ENCODE measurements around the gene TSPAN6. TPM values are rescaled to one million over a fixed set of nuclear protein-coding genes. Genes with fewer than 3 reads are reported as not detected.

Gene TSPAN6
- total and polyA plus RNA-seq, 10 of the 15 experiments (the other 5 are each of a cell fraction or from before 2014, with no cell fraction given), result 0.04 to 0.23 (median 0.08) TPM; not detected in 5

GRCh38 chrX:100649550-100650356, 13.1 kb upstream of the TSPAN6 start:
- Histone ChIP-seq H3K27me3 (replicated peaks in 1 of 2; ENCODE audit: control insufficient read depth in 2 of 2, insufficient read depth in 2 of 2, low read length in 1 of 2) (no peaks in the 10 kb centered on the region; a peak in 2 of 4 replicates), H3K36me3 (ENCODE audit: control insufficient read depth in 2 of 2, insufficient read depth in 2 of 2, low read length in 1 of 2) (no peaks in the 10 kb centered on the region), H3K27ac (ENCODE audit: control insufficient read depth, insufficient read depth) (no peak overlapping the region), H3K9me3 (replicated peaks; ENCODE audit: control insufficient read depth, insufficient read depth, low read length) (no peaks in the 10 kb centered on the region), H2AFZ (ENCODE audit: control insufficient read depth, low read depth, low read length) (no peak overlapping the region), H3K4me1 (ENCODE audit: control insufficient read depth, insufficient read depth, low read length) (no peaks in the 10 kb centered on the region), H4K20me1 (ENCODE audit: control insufficient read depth, insufficient read depth) (no peaks in the 10 kb centered on the region), H3K4me3 (no peak overlapping the region), H3K4me2 (ENCODE audit: control insufficient read depth, insufficient read depth) (no peak overlapping the region), H3K79me2 (ENCODE audit: control insufficient read depth, insufficient read depth, low read length) (no peaks in the 10 kb centered on the region), H3K9ac (ENCODE audit: control insufficient read depth, insufficient read depth, low read length) (no peak overlapping the region)
- BruUV-seq (replicated peaks), result no TSS peak
- ATAC-seq (no peak), FAIRE-seq (no peak), DNase-seq (ENCODE audit: low read depth, low spot score) (no peak)
- TF ChIP-seq MTA2 (IDR thresholded peaks at IDR 0.05; ENCODE audit: low read depth) (no peak), BCL11A (IDR thresholded peaks at IDR 0.05; ENCODE audit: low read depth, low read length) (no peak), ZSCAN29 (IDR thresholded peaks at IDR 0.05) (no peak), CEBPZ (IDR thresholded peaks at IDR 0.05; ENCODE audit: low read depth, low read length) (no peak), RB1 (IDR thresholded peaks at IDR 0.05; ENCODE audit: borderline replicate concordance) (no peak), NR2C2 (IDR thresholded peaks at IDR 0.05; ENCODE audit: borderline replicate concordance, control insufficient read depth, insufficient read length, low read depth) (no peak), CHD4 (IDR thresholded peaks at IDR 0.05) (no peak), TCF12 (IDR thresholded peaks at IDR 0.05; ENCODE audit: low read depth, low read length) (no peak)
- ChIA-PET SMC1A (ENCODE audit: uncharacterized antibody, unreplicated experiment) (no interaction called here), RAD21 (ENCODE audit: unreplicated experiment) (no interaction called here), POLR2A (no interaction called here), CTCF (interaction anchor here (0.9 kb wide), 1 partner anchor 24 kb away, joined by 3 read pairs; no protein-coding TSS in a partner anchor)
- intact Hi-C loops (cut with micrococcal nuclease; ENCODE audit: unreplicated experiment) (no loop called here), in situ Hi-C loops (cut with MboI) (no loop called here)
- 39% methylated on average over 12 of the region's 12 CpGs for WGBS (ENCODE audit: insufficient coverage, insufficient replicate concordance, low lambda C conversion rate, missing lambda C conversion rate)
